SU-DHL-6 (cell line): Measurements from ENCODE around the gene DUS4L.

Source experiments
- H2AFZ ChIP-seq: fragments of 200-600 bp; sonication (generic); 2 replicates; pipeline ENCODE4 v1.6.1; 2014; ENCODE audit warnings: low read depth, mild to moderate bottlenecking, moderate library complexity, mixed read lengths, antibody characterized with exemption, low read length; ENCODE audit not compliant: severe bottlenecking
- H3F3A ChIP-seq: fragments of 200-600 bp; shearing (Covaris generic); 2 replicates; pipeline ENCODE4 v1.6.0; 2016; ENCODE audit warnings: antibody characterized with exemption, mild to moderate bottlenecking; ENCODE audit not compliant: insufficient read depth
- H3K27ac ChIP-seq: fragments of 200-600 bp; sonication (generic); 2 replicates; pipeline ENCODE4 v1.5.1; 2016; ENCODE audit warnings: low read depth, mild to moderate bottlenecking, low read length, moderate library complexity, mixed read lengths
- H3K27me3 ChIP-seq: fragments of 200-600 bp; sonication (generic), shearing (Covaris generic); 2 replicates; pipeline ENCODE4 v1.6.0; 2014; ENCODE audit warnings: mild to moderate bottlenecking, low read length
- H3K36me3 ChIP-seq: fragments of 200-600 bp; sonication (generic); 2 replicates; pipeline ENCODE4 v1.6.1; 2014; ENCODE audit warnings: mild to moderate bottlenecking, low read length, mixed read lengths
- H3K4me2 ChIP-seq: fragments of 300-600, 200-600 bp; shearing (Covaris generic), sonication (generic); 2 replicates; pipeline ENCODE4 v1.6.0; 2014; ENCODE audit warnings: low read length, low read depth, mild to moderate bottlenecking; ENCODE audit not compliant: poor library complexity, severe bottlenecking
- H3K4me3 ChIP-seq: fragments of 200-600 bp; sonication (generic); 2 replicates; pipeline ENCODE4 v1.5.1; 2014; ENCODE audit warnings: antibody characterized with exemption, low read length, mild to moderate bottlenecking, mixed read lengths; ENCODE audit not compliant: insufficient read depth, poor library complexity, severe bottlenecking
- H3K79me2 ChIP-seq: fragments of 200-600 bp; sonication (generic); 2 replicates; pipeline ENCODE4 v1.6.1; 2014; ENCODE audit warnings: mild to moderate bottlenecking, low read length, moderate library complexity; ENCODE audit not compliant: insufficient read depth
- H3K9ac ChIP-seq: fragments of 200-600 bp; sonication (generic); 2 replicates; pipeline ENCODE4 v1.7.0; 2014; ENCODE audit warnings: mild to moderate bottlenecking, low read length
- H3K9me2 ChIP-seq: fragments of 200-600 bp; sonication (generic); replicated peaks from 2 replicates; pipeline ENCODE4 v1.6.1; 2014; ENCODE audit warnings: low read length; ENCODE audit not compliant: insufficient read depth
- H3K9me3 ChIP-seq: fragments of 200-600 bp; sonication (generic); 2 replicates; pipeline ENCODE4 v1.6.1; 2014; ENCODE audit warnings: low read length, mixed read lengths; ENCODE audit not compliant: insufficient read depth
- H4K20me1 ChIP-seq: fragments of 200-600 bp; sonication (generic); 2 replicates; pipeline ENCODE4 v1.6.1; 2014; ENCODE audit warnings: low read depth, mild to moderate bottlenecking, antibody characterized with exemption, low read length, moderate library complexity, mixed read lengths
- CTCF ChIP-seq: fragments of 200-600 bp; sonication (generic); IDR thresholded peaks from one replicate; pipeline ENCODE4 v1.5.1; 2017; ENCODE audit warnings: antibody characterized with exemption, mild to moderate bottlenecking, low read length, moderate library complexity; ENCODE audit not compliant: insufficient read depth, poor library complexity, severe bottlenecking
- EZH2phosphoT487 ChIP-seq: fragments of 200-600 bp; sonication (generic), shearing (Covaris generic); conservative IDR thresholded peaks from 2 replicates; pipeline ENCODE4 v1.6.1; 2018; ENCODE audit warnings: mild to moderate bottlenecking, antibody characterized with exemption, low read length, moderate library complexity, mixed read lengths

The DUS4L gene

GRCh38 chr7:107570298-107570697 lies 6.5 kb downstream of the DUS4L start:
- H3K27ac ChIP-seq = no peak overlapping the region
- no peaks in the 10 kb centered on the region for H3K79me2 ChIP-seq
- no peak overlapping the region for H3K9ac ChIP-seq
- no peaks in the 10 kb centered on the region for H3K9me2 ChIP-seq
- H2AFZ ChIP-seq = no peak overlapping the region
- H3K9me3 ChIP-seq = no peaks in the 10 kb centered on the region
- TF ChIP-seq CTCF (no peak), EZH2phosphoT487 (no peak)
- no peak overlapping the region for H3K4me3 ChIP-seq
- peaks cover 12% of the 10 kb centered on the region; the same call in 1 of the 2 replicates for H3F3A ChIP-seq
- no peaks in the 10 kb centered on the region for H3K27me3 ChIP-seq
- H3K36me3 ChIP-seq = peaks cover 25% of the 10 kb centered on the region
- no peaks in the 10 kb centered on the region for H4K20me1 ChIP-seq
- no peak overlapping the region for H3K4me2 ChIP-seq

- Histone ChIP-seq H3K9me3 (no peaks in the 10 kb centered on the region), H3K4me2 (no peak overlapping the region), H3K27me3 (no peaks in the 10 kb centered on the region), H3K9ac (no peak overlapping the region), H4K20me1 (no peaks in the 10 kb centered on the region), H3K4me3 (no peak overlapping the region), H3K27ac (no peak overlapping the region), H3K9me2 (no peaks in the 10 kb centered on the region), H3F3A (peaks cover 28% of the 10 kb centered on the region), H2AFZ (no peak overlapping the region), H3K36me3 (peaks cover 22% of the 10 kb centered on the region), H3K79me2 (no peaks in the 10 kb centered on the region)
- no peak for TF ChIP-seq EZH2phosphoT487
- TF ChIP-seq CTCF = no peak
Observed at GRCh38 chr7:107573537-107573936, 9.8 kb downstream of the DUS4L start.

GRCh38 chr7:107579554-107579884 lies 15.7 kb downstream of the DUS4L start:
- H3K9ac ChIP-seq = peak overlapping the region; percentile 84
- H3K9me3 ChIP-seq = no peaks in the 10 kb centered on the region
- peaks cover 11% of the 10 kb centered on the region; the same call in 1 of the 2 replicates for H3K36me3 ChIP-seq
- H3K27ac ChIP-seq = peak overlapping the region; percentile 38
- H3F3A ChIP-seq = peaks cover 25% of the 10 kb centered on the region
- H3K79me2 ChIP-seq = peaks cover 21% of the 10 kb centered on the region; the same call in 1 of the 2 replicates
- H3K9me2 ChIP-seq = no peaks in the 10 kb centered on the region
- H3K27me3 ChIP-seq = no peaks in the 10 kb centered on the region
- no peak for TF ChIP-seq CTCF
- no peaks in the 10 kb centered on the region for H4K20me1 ChIP-seq
- H3K4me3 ChIP-seq = peak overlapping the region; percentile 96
- peak overlapping the region; percentile 91 for H2AFZ ChIP-seq
- peak overlapping the region; percentile 87 for H3K4me2 ChIP-seq
